Hypothalamus (tissue), 51 donors: Measurements from ENCODE around the gene DDX20.

Source experiments
- DNase-seq, 51 donors: peaks; one replicate each; lab custom pipeline; 2025; lab: John Stamatoyannopoulos, UW

Gene DDX20

DNA sequence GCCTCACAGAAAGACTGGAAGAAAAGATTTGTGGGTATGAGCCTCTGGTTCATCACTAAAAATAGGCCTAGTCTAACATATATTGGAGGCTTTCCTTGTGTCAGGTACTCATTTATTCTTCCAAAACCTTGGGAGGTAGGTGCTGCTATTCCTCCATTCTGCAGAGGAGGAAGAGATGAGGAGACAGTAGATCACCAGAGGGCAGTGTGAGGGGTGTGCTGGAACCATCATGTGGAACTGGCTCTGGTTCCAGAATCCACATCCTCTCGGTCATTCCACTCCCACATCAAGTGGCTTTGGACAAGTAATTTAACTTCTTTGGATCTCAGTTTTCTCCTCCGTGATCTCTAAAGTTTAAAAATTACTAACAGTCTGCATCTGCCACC is 9.1 kb upstream of the DDX20 start:
- no peak for DNase-seq

DNA sequence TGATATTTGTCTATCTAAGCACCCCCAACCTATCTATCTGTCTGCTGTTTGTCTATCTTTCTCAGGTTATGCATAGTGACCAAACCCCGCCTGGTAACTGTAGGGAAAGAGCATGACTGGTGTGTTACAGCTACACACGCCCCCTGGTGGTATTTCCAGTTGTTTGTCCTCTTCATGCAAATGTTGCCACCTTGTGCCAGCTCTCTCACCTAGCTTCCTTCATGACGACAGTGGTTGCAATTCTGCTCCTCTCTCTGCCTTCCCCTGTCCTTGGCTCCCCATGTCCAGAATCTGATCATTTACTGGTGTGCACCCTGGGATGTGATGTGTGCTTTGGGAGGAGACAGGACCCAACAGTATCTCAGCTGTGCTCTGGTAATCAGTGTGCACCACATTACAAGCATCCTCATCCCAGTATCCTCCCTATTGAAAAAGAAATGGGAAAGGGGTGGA is 8.4 kb upstream of the DDX20 start:
- peak in 5 of 51 donors; percentile 6 to 23 (median 10) for DNase-seq

DNA sequence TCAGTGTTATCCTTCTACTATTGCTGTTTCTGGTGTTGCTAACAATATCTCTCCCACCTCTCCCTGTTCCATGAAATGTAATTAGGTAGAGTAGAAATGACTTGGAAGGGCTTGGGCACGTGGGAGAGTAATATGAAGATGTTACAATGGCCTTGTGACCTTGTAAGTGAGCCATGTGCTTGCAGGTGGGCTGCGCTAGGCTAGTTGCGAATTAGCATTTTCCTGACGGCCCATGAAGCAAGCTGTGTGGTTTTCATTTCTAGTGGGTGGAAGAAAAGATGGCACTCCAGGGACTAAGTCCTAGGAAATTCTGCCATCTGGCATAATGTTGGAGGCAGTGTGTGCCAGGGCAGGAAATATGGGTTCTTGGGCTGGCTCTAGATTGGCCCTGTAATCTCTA is 7.8 kb upstream of the DDX20 start:
- DNase-seq: no peak

GRCh38 chr1:111749628-111750027 is 6.1 kb upstream of the DDX20 start:
- no peak for DNase-seq

- no peak for DNase-seq
Measured at GRCh38 chr1:111750856-111751255, 4.8 kb upstream of the DDX20 start.

- DNase-seq: no peak
Measured at GRCh38 chr1:111751906-111752575, 3.7 kb upstream of the DDX20 start.

DNA sequence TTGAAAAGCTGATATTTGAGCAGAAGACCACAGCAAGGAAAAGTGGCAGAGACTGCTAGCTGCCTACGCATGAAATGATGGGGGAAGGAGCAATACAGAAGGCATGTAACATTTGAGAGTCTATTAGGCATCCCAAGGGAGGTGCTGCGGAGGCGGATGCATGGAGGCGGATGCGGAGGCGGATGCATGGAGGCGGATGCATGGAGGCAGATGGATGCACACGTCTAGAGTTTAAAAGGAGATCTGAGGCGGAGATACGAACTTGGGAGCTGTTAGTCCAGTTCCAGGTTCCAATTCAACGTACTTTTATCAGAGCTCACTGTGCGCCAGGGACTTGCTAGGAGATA is 744 bp upstream of the DDX20 start:
- DNase-seq: peak in 15 of 51 donors; percentile 21 to 63 (median 40)

DNA sequence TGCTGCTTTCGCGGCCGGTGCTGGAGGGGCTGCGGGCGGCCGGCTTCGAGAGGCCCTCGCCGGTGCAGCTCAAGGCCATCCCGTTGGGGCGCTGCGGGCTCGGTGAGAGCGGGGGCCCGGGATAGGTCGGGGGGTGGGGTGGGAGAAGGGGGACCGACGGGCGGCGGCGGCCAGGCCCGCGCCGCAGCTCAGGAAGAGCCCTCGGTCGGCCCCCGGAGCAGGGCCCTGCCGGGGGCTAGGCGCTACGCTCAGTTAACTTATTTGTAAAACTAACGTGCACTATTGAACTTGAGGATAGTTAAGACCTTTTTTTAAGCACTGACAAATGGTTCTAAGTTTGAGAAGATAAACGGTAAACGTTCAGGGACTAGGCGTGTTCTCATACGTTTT is 418 bp downstream of the DDX20 start:
- no peak for DNase-seq

GRCh38 chr1:111758373-111758772 is 2.7 kb downstream of the DDX20 start:
- no peak for DNase-seq

DNA sequence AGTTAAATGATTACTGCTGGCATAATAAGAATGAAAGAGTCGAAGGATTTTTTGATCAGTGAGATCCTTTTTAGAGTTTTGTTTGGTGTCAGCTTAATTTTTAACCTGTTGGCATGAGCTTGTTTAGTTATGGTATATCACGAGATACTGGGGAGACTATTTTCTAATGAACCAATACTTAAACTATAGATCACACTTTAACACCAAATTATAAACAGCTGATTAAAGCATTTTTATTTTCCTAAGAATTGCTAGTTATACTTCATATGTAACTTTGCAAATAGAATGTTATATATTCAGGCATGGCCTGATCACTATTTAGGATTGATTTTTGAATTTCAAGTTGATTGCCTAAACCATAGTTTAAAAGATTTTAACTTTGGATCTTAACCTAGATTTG is 6.0 kb downstream of the DDX20 start:
- DNase-seq: no peak

DNA sequence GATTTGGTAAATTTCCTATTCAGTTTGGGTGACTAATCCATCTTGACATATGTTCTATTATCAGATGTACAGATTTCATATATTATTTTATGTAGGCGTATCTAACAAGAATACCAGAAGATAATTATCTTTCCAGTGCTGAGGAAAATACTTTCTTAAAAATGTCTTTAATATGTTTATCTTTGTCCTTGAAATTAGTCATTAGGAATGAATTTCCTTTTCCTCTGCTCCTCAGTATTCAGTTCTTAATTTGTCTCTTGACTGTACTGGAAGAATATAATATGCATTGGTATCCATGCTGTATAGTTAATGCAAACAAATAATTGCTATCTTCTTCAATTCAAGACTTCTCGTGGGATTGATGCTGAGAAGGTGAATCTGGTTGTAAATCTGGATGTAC is 6.6 kb downstream of the DDX20 start:
- DNase-seq: no peak

- no peak for DNase-seq
Measured at GRCh38 chr1:111768023-111768422, 12.3 kb downstream of the DDX20 start.

DNA sequence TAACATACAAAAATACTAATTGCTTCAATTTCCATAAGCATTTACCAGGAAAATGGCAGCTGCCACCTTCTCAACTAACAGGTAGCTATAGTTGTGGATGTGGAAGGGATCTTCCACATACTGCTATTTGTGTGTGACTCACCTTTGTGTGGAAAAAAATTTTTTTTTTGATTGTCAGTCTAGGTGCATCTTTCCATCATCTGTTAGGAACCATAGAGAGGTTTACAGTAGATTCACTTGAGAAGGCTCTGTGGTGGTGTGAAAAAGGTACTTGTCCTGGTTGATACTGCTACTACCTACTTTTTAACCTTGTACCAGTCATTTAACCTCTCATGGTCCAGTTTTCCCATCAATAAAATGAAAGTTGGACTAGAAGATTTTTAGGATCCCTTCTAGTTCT is 12.9 kb downstream of the DDX20 start:
- DNase-seq: no peak

- DNase-seq: peak in 12 of 51 donors; percentile 4 to 41 (median 22)
Measured at GRCh38 chr1:111769517-111770146, 13.9 kb downstream of the DDX20 start.

- DNase-seq: no peak
Measured at GRCh38 chr1:111770916-111771315, 15.2 kb downstream of the DDX20 start.

DNA sequence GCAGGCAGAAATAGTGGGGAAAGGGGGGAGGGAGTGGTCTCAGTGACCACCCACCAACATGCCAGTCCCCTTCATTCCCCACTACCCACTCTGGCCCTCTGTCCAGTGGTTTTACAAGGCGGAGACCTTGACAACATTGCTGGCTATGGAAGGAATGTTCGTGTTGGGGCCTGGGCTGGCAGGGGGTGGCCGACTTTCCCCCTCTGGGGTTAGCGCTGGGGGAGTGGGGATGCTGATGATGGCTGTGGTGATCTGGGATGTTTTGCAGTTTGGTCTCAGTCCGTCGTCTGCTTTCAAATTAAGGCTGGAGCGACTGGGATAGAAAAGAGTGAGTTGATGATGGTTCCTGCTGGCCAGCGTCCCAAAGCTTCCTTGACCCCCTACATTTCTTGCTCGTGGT is 20.3 kb downstream of the DDX20 start:
- DNase-seq: no peak

GRCh38 chr1:111776391-111776790 is 20.7 kb downstream of the DDX20 start:
- DNase-seq: no peak

DNA sequence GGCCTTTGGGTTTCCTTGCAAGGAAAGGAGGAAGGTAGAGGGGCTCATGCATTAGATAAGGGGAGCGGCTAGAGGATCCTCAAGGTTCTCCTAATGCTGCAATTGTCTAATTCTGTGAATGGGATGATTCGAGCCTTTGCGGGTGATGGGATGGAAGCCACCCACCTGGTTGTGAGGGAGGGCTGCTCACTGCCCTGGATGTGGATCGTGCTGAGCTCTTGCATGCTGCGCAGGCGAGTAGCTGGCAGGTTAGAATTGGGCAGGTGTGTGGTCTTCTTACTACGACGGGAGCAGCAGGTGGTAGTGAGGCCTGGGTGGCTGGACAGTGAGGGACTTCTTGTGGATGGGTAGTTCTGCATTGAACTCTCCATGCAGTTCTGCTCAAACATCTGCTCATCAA is 21.2 kb downstream of the DDX20 start:
- no peak for DNase-seq

DNA sequence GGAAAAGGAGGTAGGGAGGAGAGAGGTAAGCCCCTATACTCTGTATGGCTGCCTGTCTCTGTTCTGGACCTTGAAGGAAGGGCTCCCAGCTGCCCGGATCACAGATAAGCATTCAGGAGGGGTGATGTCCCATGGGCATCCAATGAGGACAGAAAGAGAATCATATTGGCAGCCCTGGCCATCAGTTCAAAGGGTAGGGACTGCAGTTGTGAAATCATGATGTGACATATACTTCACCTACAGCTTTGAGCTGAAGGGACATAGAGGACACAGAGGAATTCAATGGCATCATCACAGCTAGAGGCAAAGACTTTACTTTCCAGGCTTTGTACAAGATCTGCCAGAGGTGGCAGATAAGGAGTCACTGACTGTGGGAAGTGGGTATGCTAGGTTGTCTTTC is 21.6 kb downstream of the DDX20 start:
- DNase-seq: no peak

DNA sequence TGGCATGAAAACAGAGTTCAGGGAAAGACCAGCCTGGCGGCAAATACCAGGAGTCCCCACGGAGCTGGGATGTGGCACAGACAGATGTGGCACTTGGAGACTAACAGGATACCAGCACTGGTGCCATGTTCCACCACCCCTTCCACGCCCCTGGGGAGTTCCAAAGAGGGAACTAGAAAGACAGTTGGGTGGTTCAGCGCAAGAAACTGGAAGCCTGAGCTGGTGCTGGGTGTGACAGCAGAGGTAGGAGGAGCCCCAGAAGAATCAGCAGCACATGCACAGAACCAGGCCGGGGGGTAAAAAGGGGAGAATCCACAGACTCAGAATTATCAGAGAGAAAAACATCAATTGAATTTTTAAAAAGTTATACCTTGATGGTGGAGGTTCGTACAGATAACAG is 22.4 kb downstream of the DDX20 start:
- DNase-seq: no peak

DNA sequence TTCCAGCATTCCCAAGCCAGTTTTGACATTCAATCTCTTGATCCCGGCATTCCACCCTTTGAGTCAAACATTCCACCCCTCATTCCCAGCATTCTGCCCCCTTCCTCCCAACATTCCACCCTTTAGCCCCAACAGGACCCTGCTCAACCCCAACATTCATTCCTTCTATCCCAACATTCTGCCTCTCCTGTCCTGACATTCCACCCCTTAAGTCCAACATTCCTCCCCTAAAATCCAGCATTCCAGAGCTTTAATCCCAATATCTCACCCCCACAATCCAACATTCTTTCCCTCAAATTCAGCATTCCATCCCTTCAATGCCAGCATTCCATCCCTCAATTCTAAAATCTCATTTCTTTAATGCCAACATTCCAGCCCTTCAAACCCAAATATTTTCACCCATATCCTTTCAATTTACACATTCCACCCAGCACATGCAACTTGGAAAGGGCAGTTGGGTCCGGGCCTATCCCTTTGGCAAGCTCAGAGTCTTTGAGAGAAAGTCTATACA is 22.9 kb downstream of the DDX20 start:
- DNase-seq: no peak

DNA sequence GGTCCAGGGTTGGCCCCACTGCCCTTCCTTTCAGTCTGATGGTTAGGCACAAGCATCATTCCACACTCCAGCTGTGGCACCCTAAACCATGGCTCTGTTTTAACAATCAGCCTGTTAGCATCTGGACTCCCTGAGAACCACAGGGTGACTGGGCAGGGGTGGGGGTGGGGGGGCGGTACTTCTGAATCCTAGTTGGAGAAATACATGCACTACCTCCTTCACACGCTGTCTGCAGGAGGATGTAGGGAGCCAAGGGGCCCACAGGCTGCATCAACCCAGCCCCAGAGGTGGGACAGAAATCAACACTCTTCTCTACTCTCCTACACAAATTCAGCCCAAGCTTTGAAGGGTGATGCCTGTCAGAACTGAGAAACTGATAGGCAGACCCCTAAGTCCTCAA is 23.8 kb downstream of the DDX20 start:
- DNase-seq: no peak
